ENCODE measurements around the gene TCEANC2.

DNA sequence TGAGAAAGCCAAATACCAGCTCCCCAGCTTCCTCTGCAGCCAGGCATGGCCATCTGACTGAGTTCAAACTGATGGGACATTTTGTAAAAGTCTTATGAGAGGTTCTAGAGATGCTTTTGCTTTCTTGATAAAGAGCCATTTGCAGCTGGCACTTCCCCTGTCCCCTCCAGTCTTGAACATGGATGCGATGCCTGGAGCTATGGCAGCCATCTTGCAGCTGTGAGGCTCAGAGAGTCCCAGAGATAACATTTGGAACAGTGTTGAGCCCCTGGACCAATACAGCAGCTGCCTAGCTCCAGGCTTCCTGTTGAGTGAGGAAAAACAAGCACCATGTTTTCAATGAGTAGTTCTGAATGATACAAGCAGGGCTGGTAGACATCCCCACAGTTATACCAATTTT, 85.6 kb downstream of the TCEANC2 start:
- TF ChIP-seq YY1 (IDR thresholded peaks at IDR 0.05; ENCODE audit: insufficient read depth, insufficient read length) (no peak), SUZ12 (IDR thresholded peaks at IDR 0.05; ENCODE audit: extremely low read depth, insufficient read depth, insufficient read length) (no peak), ZNF274 (IDR thresholded peaks at IDR 0.05; ENCODE audit: low read depth, low read length) (no peak)

Data from NT2/D1 (cell line).